MCF 10A (cell line): Measurements from ENCODE around the gene PLD4. TPM values are rescaled to one million over a fixed set of nuclear protein-coding genes. Genes with fewer than 3 reads are reported as not detected.

Experiments
- BruUV-seq: library from RNA; stranded (reverse); fragments of 400-500 nt; replicated peaks from 2 replicates; lab custom pipeline; 2021; lab: Mats Ljungman, UMichigan
- CTCF ChIA-PET: fragments of 300-600 bp; sonication (Branson Sonifier 250); formaldehyde crosslinking; extraction: SDS; loops from one replicate; lab custom pipeline; 2021; ENCODE audit warnings: antibody characterized with exemption, inconsistent platforms; lab: Yijun Ruan, JAX
- POLR2A ChIA-PET: fragments of 300-600, 350-650 bp; sonication (Branson Sonifier 250); formaldehyde crosslinking; extraction: SDS; loops from one replicate; lab custom pipeline; 2020; ENCODE audit warnings: antibody characterized with exemption, inconsistent platforms; lab: Yijun Ruan, JAX
- DNase-seq: peaks from one replicate; pipeline ENCODE4 v3.0.0-alpha.2; 2018; ENCODE audit not compliant: unreplicated experiment
- H3K27ac Mint-ChIP-seq: one replicate; pipeline ENCODE4 v1.8.0; 2022; ENCODE audit warnings: mild to moderate bottlenecking, low read depth, mixed read lengths; ENCODE audit not compliant: unreplicated experiment
- H3K27me3 Mint-ChIP-seq: one replicate; pipeline ENCODE4 v1.8.0; 2022; ENCODE audit warnings: mixed read lengths; ENCODE audit not compliant: insufficient read depth, unreplicated experiment
- H3K36me3 Mint-ChIP-seq: one replicate; pipeline ENCODE4 v1.8.0; 2022; ENCODE audit warnings: mild to moderate bottlenecking, moderate library complexity, mixed read lengths; ENCODE audit not compliant: insufficient read depth, unreplicated experiment
- H3K4me1 Mint-ChIP-seq: one replicate; pipeline ENCODE4 v1.8.0; 2022; ENCODE audit warnings: mixed read lengths; ENCODE audit not compliant: insufficient read depth, unreplicated experiment
- H3K4me3 Mint-ChIP-seq: one replicate; pipeline ENCODE4 v1.8.0; 2022; ENCODE audit warnings: mild to moderate bottlenecking, moderate library complexity, mixed read lengths; ENCODE audit not compliant: unreplicated experiment
- H3K9me3 Mint-ChIP-seq: one replicate; pipeline ENCODE4 v1.8.0; 2022; ENCODE audit warnings: mixed read lengths; ENCODE audit not compliant: unreplicated experiment
- CTCF ChIP-seq: fragments of 200-600 bp; IDR thresholded peaks from one replicate; pipeline ENCODE4 v1.8.0; 2022; ENCODE audit warnings: antibody characterized with exemption, mild to moderate bottlenecking; ENCODE audit not compliant: unreplicated experiment
- intact Hi-C: fragments of 100-400 bp; cut with micrococcal nuclease; formaldehyde crosslinking; loops from 2 replicates; pipeline ENCODE4 v1.14.1; 2022
- total RNA-seq: library from RNA; stranded (reverse); gene quantifications from 2 replicates; pipeline ENCODE4 v1.2.3, GENCODE V29; 2022

Gene PLD4
- total RNA-seq, 1 experiment from 2014 or later = not detected

- Mint-ChIP-seq H3K4me3 (no peak overlapping the region), H3K9me3 (no peaks in the 10 kb centered on the region), H3K27ac (no peak overlapping the region), H3K27me3 (no peaks in the 10 kb centered on the region), H3K36me3 (peaks cover 15% of the 10 kb centered on the region), H3K4me1 (no peaks in the 10 kb centered on the region)
- TSS peak; percentile 35 for BruUV-seq
- intact Hi-C loops = loop anchor here (1.0 kb wide), 2 partner anchors 71 to 149 kb away; no protein-coding TSS in a partner anchor
- ChIA-PET POLR2A (interaction anchor here (0.6 kb wide), 1 partner anchor 25 kb away, joined by 3 read pairs; no protein-coding TSS in a partner anchor), CTCF (interaction anchor here (0.6 to 2.4 kb wide), 14 partner anchors 8 to 221 kb away, joined by 3 to 12 read pairs (median 3); no protein-coding TSS in a partner anchor)
- TF ChIP-seq CTCF = no peak
- DNase-seq = no peak
Measured at GRCh38 chr14:104895786-104896661, 28.7 kb upstream of the PLD4 start.

GRCh38 chr14:104897330-104898194, 27.1 kb upstream of the PLD4 start:
- H3K4me3 Mint-ChIP-seq = no peak overlapping the region
- ChIA-PET CTCF (interaction anchor here (1.8 to 2.4 kb wide), 3 partner anchors 11 to 148 kb away, joined by 5 to 12 read pairs (median 8); no protein-coding TSS in a partner anchor), POLR2A (no interaction called here)
- no peak for TF ChIP-seq CTCF
- BruUV-seq = no TSS peak
- peak overlapping the region; percentile 42 for H3K27ac Mint-ChIP-seq
- peaks cover 15% of the 10 kb centered on the region for H3K36me3 Mint-ChIP-seq
- DNase-seq = no peak
- no peaks in the 10 kb centered on the region for H3K27me3 Mint-ChIP-seq
- no peaks in the 10 kb centered on the region for H3K9me3 Mint-ChIP-seq
- intact Hi-C loops = no loop called here
- no peaks in the 10 kb centered on the region for H3K4me1 Mint-ChIP-seq

- Mint-ChIP-seq H3K27me3 (no peaks in the 10 kb centered on the region), H3K27ac (no peak overlapping the region), H3K36me3 (peaks cover 15% of the 10 kb centered on the region), H3K9me3 (no peaks in the 10 kb centered on the region), H3K4me3 (no peak overlapping the region), H3K4me1 (no peaks in the 10 kb centered on the region)
- BruUV-seq = no TSS peak
- CTCF ChIA-PET = interaction anchor here (0.7 to 2.3 kb wide), 2 partner anchors 11 to 147 kb away, joined by 3 to 6 read pairs; no protein-coding TSS in a partner anchor
- no peak for TF ChIP-seq CTCF
- POLR2A ChIA-PET = no interaction called here
- no peak for DNase-seq
- intact Hi-C loops = no loop called here
Measured at GRCh38 chr14:104898195-104898558, 26.5 kb upstream of the PLD4 start.
